Spleen (tissue), 11 donors: ENCODE measurements around the gene DUSP18. TPM values are rescaled to one million over a fixed set of nuclear protein-coding genes. Genes with fewer than 3 reads are reported as not detected.
"Not testable (repeated sequence)": the region's sequence is repeated elsewhere in the genome, so short reads cannot be mapped to it uniquely, and the experiment has no call there.

Experiments
- DNase-seq: peaks from one replicate; pipeline ENCODE4 v3.0.0-alpha.2; 2020
- H3K27ac ChIP-seq, 8 donors: fragments of 200-600 bp; sonication (generic) in 7 of 8; 1 replicate in 4 of 8; 2 replicates in 4 of 8; pipeline versions ENCODE4 v1.5.0 to v1.8.0; 2016 to 2021; ENCODE audit warnings: inconsistent platforms in 4 of 8, mild to moderate bottlenecking in 4 of 8, moderate library complexity in 1 of 8
- H3K27me3 ChIP-seq, 7 donors: fragments of 200-600 bp; sonication (generic) in 6 of 7; replicated peaks in 1 of 7; 1 replicate in 4 of 7; 2 replicates in 3 of 7; pipeline versions ENCODE4 v1.5.0 to v1.8.0; 2016 to 2021; ENCODE audit warnings: inconsistent platforms in 3 of 7, mild to moderate bottlenecking in 1 of 7
- H3K36me3 ChIP-seq, 6 donors: fragments of 200-600 bp; sonication (generic) in 5 of 6; 1 replicate in 4 of 6; 2 replicates in 2 of 6; pipeline versions ENCODE4 v1.5.0 to v1.8.0; 2016 to 2021; ENCODE audit warnings: inconsistent platforms in 2 of 6
- H3K4me1 ChIP-seq, 6 donors: fragments of 200-600 bp; sonication (generic) in 5 of 6; 1 replicate in 3 of 6; 2 replicates in 3 of 6; pipeline versions ENCODE4 v1.5.0 to v1.8.0; 2016 to 2021; ENCODE audit warnings: inconsistent platforms in 3 of 6
- H3K4me3 ChIP-seq, 8 donors: fragments of 200-600 bp; sonication (generic) in 7 of 8; 1 replicate in 4 of 8; 2 replicates in 4 of 8; pipeline versions ENCODE4 v1.5.0 to v1.8.0; 2016 to 2021; ENCODE audit warnings: inconsistent platforms in 4 of 8, mild to moderate bottlenecking in 4 of 8, moderate library complexity in 2 of 8
- H3K9me3 ChIP-seq, 8 donors: fragments of 200-600 bp; sonication (generic) in 7 of 8; 1 replicate in 4 of 8; 2 replicates in 4 of 8; pipeline versions ENCODE4 v1.5.0 to v1.8.0; 2016 to 2021; ENCODE audit warnings: inconsistent platforms in 4 of 8
- POLR2A ChIP-seq, 3 donors: fragments of 450-650 bp; IDR thresholded peaks; one replicate each; pipeline ENCODE4 v1.5.1; 2017; ENCODE audit warnings: antibody characterized with exemption in 3 of 3, mild to moderate bottlenecking in 1 of 3
- POLR2AphosphoS5 ChIP-seq, 3 donors: sonication (generic); formaldehyde crosslinking; IDR thresholded peaks; one replicate each; pipeline ENCODE4 v1.5.1; 2017; ENCODE audit warnings: antibody characterized with exemption in 3 of 3
- WGBS, 5 donors: extraction: QIAGEN DNeasy Blood & Tissue Kit in 3 of 5; methylation state at CpG; one replicate each; pipeline versions ENCODE4 v1.1.5 to v1.1.7; 2013 to 2018; 5-methylcytosine and 5-hydroxymethylcytosine counted together
- intact Hi-C: fragments of 100-400 bp; cut with DNase I; formaldehyde crosslinking; loops from one replicate; pipeline ENCODE4 v1.15.0; 2023; ENCODE audit warnings: low total_unique reads
- polyA plus RNA-seq, 3 donors: library from polyadenylated mRNA; stranded (reverse); fragments of 200-250 nt; gene quantifications; one replicate each; pipeline ENCODE4 v1.2.1, GENCODE V29; 2013
- total RNA-seq, 7 donors: library from RNA; depleted of rRNA in 3 of 7; stranded (reverse); fragments of >200 nt in 3 of 7; fragmentation: NEBNext Ultra II Directional in 4 of 7; extraction: Animal tissue kit (Norgen Biotek cat#: 25700) in 4 of 7; gene quantifications; one replicate each; pipeline versions ENCODE4 v1.1.0 to v1.2.1, GENCODE V29; 2016 to 2021
- TF ChIP-seq, protein P1 (sequence below), 11 experiments: fragments of 200-600 bp in 7 of 11; fragments of 450-650 bp in 4 of 11; sonication (generic) in 4 of 11; IDR thresholded peaks in 8 of 11; conservative IDR thresholded peaks in 3 of 11; 1 replicate in 7 of 11; 2 replicates in 4 of 11; pipeline versions ENCODE4 v1.4.0 to v1.8.0; 2016 to 2021; ENCODE audit warnings: antibody characterized with exemption in 11 of 11, inconsistent platforms in 4 of 11, mild to moderate bottlenecking in 1 of 11
- donor health status: healthy with polysubstance abuse.
- donor health status: DM: no; HTN: no; CAD: no; lungs with moderate emphysema.
- donor health status: DM: no; HTN: no; CAD: no.
- donor health status: Bipolar disorder and iron deficiency.
- donor health status: healthy.
- donor health status: DM: no; HTN: no; CAD: no.
- donor health status: DM: yes; HTN: yes; CAD: no.

Gene DUSP18
- total and polyA plus RNA-seq, 10 donors: 1.5 to 16.3 (median 10.5) TPM

DNA sequence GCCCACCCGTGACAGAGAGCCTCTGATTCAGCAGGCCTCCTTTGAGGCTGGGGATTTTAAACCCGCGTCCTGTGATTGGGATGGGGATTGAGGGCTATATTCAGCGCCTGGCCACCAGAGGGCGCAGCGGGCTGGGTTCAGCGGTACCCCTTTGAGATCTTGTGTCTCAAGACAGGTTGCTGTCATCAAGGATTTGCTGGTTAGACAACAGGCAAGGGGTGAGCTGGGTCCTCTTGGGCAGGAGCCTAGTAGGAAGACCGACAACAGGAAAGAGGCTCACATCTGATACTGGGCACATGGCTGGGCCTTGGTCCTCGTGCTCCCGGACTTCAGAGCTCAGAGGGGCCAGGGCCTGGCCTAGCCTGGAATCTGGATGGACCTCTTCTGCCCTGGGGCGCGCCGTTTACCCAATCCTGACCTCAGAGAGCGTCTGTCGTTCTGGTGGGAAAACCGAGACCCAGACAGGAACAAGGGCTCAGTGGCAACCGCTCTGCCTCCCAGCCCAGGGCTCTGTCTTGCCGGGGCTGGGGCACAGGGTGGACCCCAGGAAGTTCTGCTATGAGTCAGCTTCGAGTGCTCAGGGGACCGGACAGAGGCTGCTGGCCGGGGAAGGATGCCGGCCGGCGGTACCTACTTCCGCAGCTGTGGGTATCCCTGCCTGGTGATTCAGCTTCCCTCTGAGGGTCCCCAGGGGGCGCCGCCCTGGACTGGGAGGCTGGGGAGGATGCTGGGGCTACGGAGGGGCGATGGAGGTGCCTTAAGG lies 33.0 kb downstream of the DUSP18 start:
- Histone ChIP-seq H3K27ac (peak overlapping the region; percentile 86 to 95 (median 90)), H3K4me1 (peaks cover 21 to 42% (median 33%) of the 10 kb centered on the region in 6 donors), H3K9me3 (peaks cover 0 to 5% (median 0%) of the 10 kb centered on the region in 8 donors), H3K4me3 (peak overlapping the region; percentile 27 to 70 (median 64)), H3K27me3 (no peaks in the 10 kb centered on the region), H3K36me3 (no peaks in the 10 kb centered on the region)
- 4 to 17% (median 7%) methylated on average over 13 to 29 of the region's 29 CpGs for WGBS, 5 donors
- TF ChIP-seq POLR2A (IDR thresholded peaks at IDR 0.05) (no peak), POLR2AphosphoS5 (IDR thresholded peaks at IDR 0.05) (peak; percentile 56 to 63 (median 63))
- TF ChIP-seq, protein P1, sequence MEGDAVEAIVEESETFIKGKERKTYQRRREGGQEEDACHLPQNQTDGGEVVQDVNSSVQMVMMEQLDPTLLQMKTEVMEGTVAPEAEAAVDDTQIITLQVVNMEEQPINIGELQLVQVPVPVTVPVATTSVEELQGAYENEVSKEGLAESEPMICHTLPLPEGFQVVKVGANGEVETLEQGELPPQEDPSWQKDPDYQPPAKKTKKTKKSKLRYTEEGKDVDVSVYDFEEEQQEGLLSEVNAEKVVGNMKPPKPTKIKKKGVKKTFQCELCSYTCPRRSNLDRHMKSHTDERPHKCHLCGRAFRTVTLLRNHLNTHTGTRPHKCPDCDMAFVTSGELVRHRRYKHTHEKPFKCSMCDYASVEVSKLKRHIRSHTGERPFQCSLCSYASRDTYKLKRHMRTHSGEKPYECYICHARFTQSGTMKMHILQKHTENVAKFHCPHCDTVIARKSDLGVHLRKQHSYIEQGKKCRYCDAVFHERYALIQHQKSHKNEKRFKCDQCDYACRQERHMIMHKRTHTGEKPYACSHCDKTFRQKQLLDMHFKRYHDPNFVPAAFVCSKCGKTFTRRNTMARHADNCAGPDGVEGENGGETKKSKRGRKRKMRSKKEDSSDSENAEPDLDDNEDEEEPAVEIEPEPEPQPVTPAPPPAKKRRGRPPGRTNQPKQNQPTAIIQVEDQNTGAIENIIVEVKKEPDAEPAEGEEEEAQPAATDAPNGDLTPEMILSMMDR (IDR thresholded peaks at IDR 0.05 in 8 of 11, conservative IDR thresholded peaks at IDR 0.05 in 3 of 11): peak; percentile 81 to 98 (median 96)
- intact Hi-C loops: loop anchor here (2.0 kb wide), 2 partner anchors 120 to 286 kb away; no protein-coding TSS in a partner anchor
- DNase-seq: peak; percentile 97

- intact Hi-C loops, DNase-seq: not testable (repeated sequence)
- WGBS, 5 donors: 84 to 96% (median 94%) methylated on average over 4 to 21 of the region's 31 CpGs
Measured at GRCh38 chr22:30631469-30631868, 36.2 kb downstream of the DUSP18 start.

GRCh38 chr22:30628491-30628890 lies 39.2 kb downstream of the DUSP18 start:
- H3K27ac ChIP-seq: no peak overlapping the region
- intact Hi-C loops: no loop called here
- no peak for DNase-seq
- TF ChIP-seq, protein P1 (IDR thresholded peaks at IDR 0.05 in 8 of 11, conservative IDR thresholded peaks at IDR 0.05 in 3 of 11): no peak
- TF ChIP-seq POLR2AphosphoS5 (IDR thresholded peaks at IDR 0.05): peak in 1 of 3 donors; percentile 5
- TF ChIP-seq POLR2A (IDR thresholded peaks at IDR 0.05): no peak
- H3K36me3 ChIP-seq: peaks cover 0 to 29% (median 0%) of the 10 kb centered on the region in 6 donors
- H3K9me3 ChIP-seq: no peaks in the 10 kb centered on the region
- H3K4me1 ChIP-seq: peaks cover 0 to 16% (median 0%) of the 10 kb centered on the region in 6 donors
- H3K4me3 ChIP-seq: no peak overlapping the region
- 81 to 96% (median 91%) methylated on average over 4 of the region's 4 CpGs for WGBS, 5 donors
- H3K27me3 ChIP-seq: no peaks in the 10 kb centered on the region

More at GRCh38 chr22:30631469-30631868, 36.2 kb downstream of the DUSP18 start:
- H3K9me3 ChIP-seq, H3K4me3 ChIP-seq, H3K27me3 ChIP-seq, H3K27ac ChIP-seq, H3K36me3 ChIP-seq: not testable (repeated sequence)
- H3K4me1 ChIP-seq: peaks cover 14 to 41% (median 22%) of the 10 kb centered on the region in 6 donors

DNA sequence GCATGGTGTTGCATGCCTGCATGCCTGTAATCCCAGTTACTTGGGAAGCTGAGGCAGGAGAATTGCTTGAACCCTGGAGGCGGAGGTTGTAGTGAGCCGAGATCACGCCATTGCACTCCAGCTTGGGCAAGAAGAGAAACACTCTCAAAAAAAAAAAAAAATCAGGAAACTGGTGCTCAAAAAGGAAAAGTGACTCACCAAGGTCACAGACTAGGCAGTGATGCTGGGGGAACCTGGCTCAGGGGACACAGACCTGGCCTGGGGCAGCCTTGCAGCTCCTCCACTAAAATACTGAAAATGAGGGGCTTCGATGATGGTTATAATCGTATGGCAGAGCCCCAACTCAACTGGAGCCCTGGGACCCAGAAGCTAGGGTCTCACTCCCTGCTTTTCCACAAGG lies 40.2 kb downstream of the DUSP18 start:
- no peak for TF ChIP-seq POLR2A (IDR thresholded peaks at IDR 0.05)
- TF ChIP-seq POLR2AphosphoS5 (IDR thresholded peaks at IDR 0.05): no peak
- TF ChIP-seq, protein P1 (IDR thresholded peaks at IDR 0.05 in 8 of 11, conservative IDR thresholded peaks at IDR 0.05 in 3 of 11): no peak
- Histone ChIP-seq H3K9me3 (no peaks in the 10 kb centered on the region), H3K27me3 (no peaks in the 10 kb centered on the region), H3K36me3 (peaks cover 0 to 39% (median 0%) of the 10 kb centered on the region in 6 donors), H3K27ac (peak overlapping the region in 1 of 8 donors; percentile 0), H3K4me1 (peaks cover 0 to 16% (median 0%) of the 10 kb centered on the region in 6 donors), H3K4me3 (no peak overlapping the region)
- intact Hi-C loops: no loop called here
- DNase-seq: no peak
- WGBS, 5 donors: 72 to 84% (median 79%) methylated on average over 5 of the region's 5 CpGs
